ENCODE results near the gene IGFL2. TPM values are rescaled to one million over a fixed set of nuclear protein-coding genes. Genes with fewer than 3 reads are reported as not detected.

Gene IGFL2
- total RNA-seq, 1 experiment from 2014 or later, result not detected

GRCh38 chr19:46196410-46197124 lies 48.5 kb downstream of the IGFL2 start:
- peaks cover 33% of the 10 kb centered on the region for H3K36me3 ChIP-seq (ENCODE audit: low read depth)
- H3K4me1 ChIP-seq (replicated peaks; ENCODE audit: insufficient read depth), result peaks cover 89% of the 10 kb centered on the region
- CTCF ChIA-PET, result no interaction called here
- peak overlapping the region; percentile 56; the same call in 1 of the 2 replicates for H3K27ac ChIP-seq
- TF ChIP-seq CTCF (conservative IDR thresholded peaks at IDR 0.05) (no peak), EZH2 (IDR thresholded peaks at IDR 0.05; ENCODE audit: low read depth) (no peak)
- H3F3A ChIP-seq (ENCODE audit: insufficient read depth, low read depth), result peaks cover 94% of the 10 kb centered on the region
- intact Hi-C loops (cut with micrococcal nuclease; ENCODE audit: unreplicated experiment), result loop anchor here (10.0 kb wide), 1 partner anchor 178 kb away; no protein-coding TSS in a partner anchor
- POLR2A ChIA-PET (ENCODE audit: unreplicated experiment), result no interaction called here
- peaks cover 40% of the 10 kb centered on the region for H4K20me1 ChIP-seq (ENCODE audit: insufficient read depth)
- H3K4me2 ChIP-seq, result no peak overlapping the region; the same call in 1 of the 2 replicates
- H3K9me3 ChIP-seq (ENCODE audit: insufficient read depth, low read depth), result no peaks in the 10 kb centered on the region
- H3K4me3 ChIP-seq, result no peak overlapping the region
- H3K27me3 ChIP-seq (ENCODE audit: insufficient read depth, low read depth), result no peaks in the 10 kb centered on the region
- no TSS peak for BruUV-seq (replicated peaks)
- peaks cover 36% of the 10 kb centered on the region for H3K79me2 ChIP-seq (ENCODE audit: low read depth)
- DNase-seq, result no peak
- no peak overlapping the region for H2AFZ ChIP-seq
- H3K9me2 ChIP-seq (ENCODE audit: insufficient read depth), result no peaks in the 10 kb centered on the region

- CTCF ChIA-PET, result interaction anchor here (0.8 kb wide), 1 partner anchor 62 kb away, joined by 25 read pairs; no protein-coding TSS in a partner anchor
- no peak overlapping the region for H3K4me2 ChIP-seq
These were observed 49.5 kb downstream of the IGFL2 start for GRCh38 chr19:46197314-46198070.

More at GRCh38 chr19:46197314-46198070, 49.5 kb downstream of the IGFL2 start:
- TF ChIP-seq CTCF (conservative IDR thresholded peaks at IDR 0.05), result no peak
- no peak for TF ChIP-seq EZH2 (IDR thresholded peaks at IDR 0.05; ENCODE audit: low read depth)
- no peaks in the 10 kb centered on the region for H3K9me3 ChIP-seq (ENCODE audit: insufficient read depth, low read depth)
- DNase-seq, result peak in 1 of 2 experiments; percentile 37
- peaks cover 45% of the 10 kb centered on the region for H3K79me2 ChIP-seq (ENCODE audit: low read depth)
- no peaks in the 10 kb centered on the region for H3K27me3 ChIP-seq (ENCODE audit: insufficient read depth, low read depth)
- H3K36me3 ChIP-seq (ENCODE audit: low read depth), result peaks cover 36% of the 10 kb centered on the region
- no peak overlapping the region for H2AFZ ChIP-seq
- H3F3A ChIP-seq (ENCODE audit: insufficient read depth, low read depth), result peaks cover 94% of the 10 kb centered on the region
- H3K9me2 ChIP-seq (ENCODE audit: insufficient read depth), result no peaks in the 10 kb centered on the region
- BruUV-seq (replicated peaks), result no TSS peak
- intact Hi-C loops (cut with micrococcal nuclease; ENCODE audit: unreplicated experiment), result loop anchor here (1.0 to 10.0 kb wide), 2 partner anchors 14 to 177 kb away; no protein-coding TSS in a partner anchor
- H3K27ac ChIP-seq, result peak overlapping the region; percentile 56
- peaks cover 84% of the 10 kb centered on the region for H3K4me1 ChIP-seq (replicated peaks; ENCODE audit: insufficient read depth)
- peaks cover 40% of the 10 kb centered on the region for H4K20me1 ChIP-seq (ENCODE audit: insufficient read depth)
- POLR2A ChIA-PET (ENCODE audit: unreplicated experiment), result interaction anchor here (0.7 kb wide), 1 partner anchor 118 kb away, joined by 3 read pairs; no protein-coding TSS in a partner anchor
- H3K4me3 ChIP-seq, result no peak overlapping the region
